ENCODE data around the gene PIM2. TPM values are rescaled to one million over a fixed set of nuclear protein-coding genes. Genes with fewer than 3 reads are reported as not detected.

The PIM2 gene
- total and polyA plus RNA-seq, 9 of the 15 experiments (the other 6 are each of a cell fraction or from before 2014, with no cell fraction given), result 67.6 to 191 (median 108) TPM

DNA sequence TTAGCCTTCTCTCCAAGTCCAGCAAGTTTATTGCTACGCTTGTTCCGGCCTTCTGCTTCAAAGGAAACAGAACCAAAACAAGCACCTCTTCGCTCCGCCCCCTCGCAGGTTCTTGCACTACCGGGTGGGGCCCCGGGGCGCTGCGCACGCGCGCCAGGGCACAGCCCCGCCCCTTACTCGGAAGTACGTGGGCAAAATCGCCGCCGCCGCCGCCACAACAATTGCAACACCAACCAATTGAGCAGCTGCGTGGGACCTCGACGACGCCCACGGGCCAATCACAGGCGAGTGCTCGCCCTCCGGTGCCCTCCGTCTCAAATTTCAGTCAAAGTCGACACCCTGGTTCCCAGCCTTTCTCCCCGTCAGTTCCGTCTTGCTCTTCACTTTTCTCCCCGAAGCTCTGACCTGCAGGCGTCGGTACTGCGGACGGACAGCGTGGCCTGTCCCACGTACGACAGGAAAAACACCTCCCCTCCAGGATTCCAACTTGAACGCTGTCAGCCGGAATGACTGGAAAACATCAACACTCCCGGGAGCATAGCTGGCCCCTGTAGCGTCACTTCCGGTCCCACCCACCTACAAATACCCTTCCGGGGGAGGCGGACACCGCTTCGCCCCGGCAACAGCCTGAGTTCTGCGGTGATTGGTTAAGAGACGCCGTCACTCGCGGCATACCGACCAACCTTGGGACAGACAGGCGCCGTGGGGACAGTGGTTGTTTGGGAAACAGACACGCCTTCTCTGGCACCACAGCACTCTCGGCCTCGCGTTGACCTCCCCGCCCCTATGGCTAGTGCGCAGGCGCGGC, 39.2 kb upstream of the PIM2 start (continued):
- TF ChIP-seq ZBTB1 (CRISPR knock-in tag; IDR thresholded peaks at IDR 0.05; ENCODE audit: borderline replicate concordance, low read depth), result no peak; the same call in 1 of the 2 replicates
- peak; percentile 79 for TF ChIP-seq CREB1 (IDR thresholded peaks at IDR 0.05)
- peak; percentile 91 for TF ChIP-seq CREB1 (CRISPR knock-in tag; IDR thresholded peaks at IDR 0.05)
- no peak for TF ChIP-seq RBBP5 (IDR thresholded peaks at IDR 0.05; ENCODE audit: borderline replicate concordance, insufficient read depth, low read length, poor library complexity, severe bottlenecking)
- TF ChIP-seq, protein P1, sequence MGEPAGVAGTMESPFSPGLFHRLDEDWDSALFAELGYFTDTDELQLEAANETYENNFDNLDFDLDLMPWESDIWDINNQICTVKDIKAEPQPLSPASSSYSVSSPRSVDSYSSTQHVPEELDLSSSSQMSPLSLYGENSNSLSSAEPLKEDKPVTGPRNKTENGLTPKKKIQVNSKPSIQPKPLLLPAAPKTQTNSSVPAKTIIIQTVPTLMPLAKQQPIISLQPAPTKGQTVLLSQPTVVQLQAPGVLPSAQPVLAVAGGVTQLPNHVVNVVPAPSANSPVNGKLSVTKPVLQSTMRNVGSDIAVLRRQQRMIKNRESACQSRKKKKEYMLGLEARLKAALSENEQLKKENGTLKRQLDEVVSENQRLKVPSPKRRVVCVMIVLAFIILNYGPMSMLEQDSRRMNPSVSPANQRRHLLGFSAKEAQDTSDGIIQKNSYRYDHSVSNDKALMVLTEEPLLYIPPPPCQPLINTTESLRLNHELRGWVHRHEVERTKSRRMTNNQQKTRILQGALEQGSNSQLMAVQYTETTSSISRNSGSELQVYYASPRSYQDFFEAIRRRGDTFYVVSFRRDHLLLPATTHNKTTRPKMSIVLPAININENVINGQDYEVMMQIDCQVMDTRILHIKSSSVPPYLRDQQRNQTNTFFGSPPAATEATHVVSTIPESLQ (CRISPR knock-in tag; IDR thresholded peaks at IDR 0.05), result no peak
- TF ChIP-seq L3MBTL2 (IDR thresholded peaks at IDR 0.05), result peak; percentile 69
- TF ChIP-seq RFX5 (IDR thresholded peaks at IDR 0.05; ENCODE audit: low read depth, low read length), result peak; percentile 61; the same call in 1 of the 2 replicates
- no peak for TF ChIP-seq HOXB6 (CRISPR knock-in tag; IDR thresholded peaks at IDR 0.05; ENCODE audit: borderline replicate concordance)
- peak; percentile 58 for TF ChIP-seq SMAD4 (CRISPR knock-in tag; conservative IDR thresholded peaks at IDR 0.05)
- TF ChIP-seq, protein P2, sequence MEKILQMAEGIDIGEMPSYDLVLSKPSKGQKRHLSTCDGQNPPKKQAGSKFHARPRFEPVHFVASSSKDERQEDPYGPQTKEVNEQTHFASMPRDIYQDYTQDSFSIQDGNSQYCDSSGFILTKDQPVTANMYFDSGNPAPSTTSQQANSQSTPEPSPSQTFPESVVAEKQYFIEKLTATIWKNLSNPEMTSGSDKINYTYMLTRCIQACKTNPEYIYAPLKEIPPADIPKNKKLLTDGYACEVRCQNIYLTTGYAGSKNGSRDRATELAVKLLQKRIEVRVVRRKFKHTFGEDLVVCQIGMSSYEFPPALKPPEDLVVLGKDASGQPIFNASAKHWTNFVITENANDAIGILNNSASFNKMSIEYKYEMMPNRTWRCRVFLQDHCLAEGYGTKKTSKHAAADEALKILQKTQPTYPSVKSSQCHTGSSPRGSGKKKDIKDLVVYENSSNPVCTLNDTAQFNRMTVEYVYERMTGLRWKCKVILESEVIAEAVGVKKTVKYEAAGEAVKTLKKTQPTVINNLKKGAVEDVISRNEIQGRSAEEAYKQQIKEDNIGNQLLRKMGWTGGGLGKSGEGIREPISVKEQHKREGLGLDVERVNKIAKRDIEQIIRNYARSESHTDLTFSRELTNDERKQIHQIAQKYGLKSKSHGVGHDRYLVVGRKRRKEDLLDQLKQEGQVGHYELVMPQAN (IDR thresholded peaks at IDR 0.05; ENCODE audit: borderline replicate concordance), result peak; percentile 78
- TF ChIP-seq, protein P3, sequence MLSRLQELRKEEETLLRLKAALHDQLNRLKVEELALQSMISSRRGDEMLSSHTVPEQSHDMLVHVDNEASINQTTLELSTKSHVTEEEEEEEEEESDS (CRISPR knock-in tag; IDR thresholded peaks at IDR 0.05), result no peak
- TF ChIP-seq, protein P4, sequence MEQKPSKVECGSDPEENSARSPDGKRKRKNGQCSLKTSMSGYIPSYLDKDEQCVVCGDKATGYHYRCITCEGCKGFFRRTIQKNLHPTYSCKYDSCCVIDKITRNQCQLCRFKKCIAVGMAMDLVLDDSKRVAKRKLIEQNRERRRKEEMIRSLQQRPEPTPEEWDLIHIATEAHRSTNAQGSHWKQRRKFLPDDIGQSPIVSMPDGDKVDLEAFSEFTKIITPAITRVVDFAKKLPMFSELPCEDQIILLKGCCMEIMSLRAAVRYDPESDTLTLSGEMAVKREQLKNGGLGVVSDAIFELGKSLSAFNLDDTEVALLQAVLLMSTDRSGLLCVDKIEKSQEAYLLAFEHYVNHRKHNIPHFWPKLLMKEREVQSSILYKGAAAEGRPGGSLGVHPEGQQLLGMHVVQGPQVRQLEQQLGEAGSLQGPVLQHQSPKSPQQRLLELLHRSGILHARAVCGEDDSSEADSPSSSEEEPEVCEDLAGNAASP (IDR thresholded peaks at IDR 0.05), result no peak
- no peak for TF ChIP-seq RBM22 (IDR thresholded peaks at IDR 0.05; ENCODE audit: low read depth, low read length, poor library complexity, severe bottlenecking)
- TF ChIP-seq SRSF1 (IDR thresholded peaks at IDR 0.05; ENCODE audit: low read depth, low read length), result no peak
- TF ChIP-seq ZNF354B (CRISPR knock-in tag; IDR thresholded peaks at IDR 0.05), result no peak
- TF ChIP-seq ZKSCAN8 (CRISPR knock-in tag; IDR thresholded peaks at IDR 0.05), result no peak
- no peak for TF ChIP-seq GMEB1 (CRISPR knock-in tag; IDR thresholded peaks at IDR 0.05)
- TF ChIP-seq STAT5B (CRISPR knock-in tag; IDR thresholded peaks at IDR 0.05), result no peak
- TF ChIP-seq RBM14 (IDR thresholded peaks at IDR 0.05; ENCODE audit: borderline replicate concordance, insufficient read depth, low read depth, low read length), result no peak
- no peak for TF ChIP-seq FOXP1 (CRISPR knock-in tag; IDR thresholded peaks at IDR 0.05)
- TF ChIP-seq NFRKB (IDR thresholded peaks at IDR 0.05; ENCODE audit: low read depth), result 0 out of 2 replicates have a peak, but pooled peaks have one; percentile 21

Data from K562 (cell line).